GM18873 (cell line): ENCODE measurements around the gene TMEM183A.
"Not testable (repeated sequence)": the region's sequence is repeated elsewhere in the genome, so short reads cannot be mapped to it uniquely, and the experiment has no call there.

Experiments used
- ATAC-seq: cut with Tn5 transposase; IDR thresholded peaks from one replicate; pipeline ENCODE4 v1.9.1; 2021; ENCODE audit warnings: mild to moderate bottlenecking, moderate library complexity, moderate number of reproducible peaks; ENCODE audit not compliant: unreplicated experiment, low FRiP score

Gene TMEM183A

DNA sequence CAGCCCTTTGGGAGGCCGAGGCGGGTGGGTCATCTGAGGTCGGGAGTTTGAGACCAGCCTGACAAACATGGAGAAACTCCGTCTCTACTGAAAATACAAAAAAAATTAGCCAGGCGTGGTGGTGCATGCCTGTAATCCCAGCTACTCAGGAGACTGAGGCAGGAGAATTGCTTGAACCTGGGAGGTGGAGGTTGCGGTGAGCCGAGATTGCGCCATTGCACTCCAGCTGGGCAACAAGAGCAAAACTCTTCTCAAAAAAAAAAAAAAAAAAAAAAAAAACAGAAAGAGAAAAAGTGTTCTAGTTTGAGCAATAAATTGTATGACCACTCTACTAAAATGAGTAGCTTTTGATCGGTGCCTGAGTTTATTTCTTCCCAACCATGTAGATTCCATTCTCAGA lies 21.1 kb upstream of the TMEM183A start:
- not testable (repeated sequence) for ATAC-seq

DNA sequence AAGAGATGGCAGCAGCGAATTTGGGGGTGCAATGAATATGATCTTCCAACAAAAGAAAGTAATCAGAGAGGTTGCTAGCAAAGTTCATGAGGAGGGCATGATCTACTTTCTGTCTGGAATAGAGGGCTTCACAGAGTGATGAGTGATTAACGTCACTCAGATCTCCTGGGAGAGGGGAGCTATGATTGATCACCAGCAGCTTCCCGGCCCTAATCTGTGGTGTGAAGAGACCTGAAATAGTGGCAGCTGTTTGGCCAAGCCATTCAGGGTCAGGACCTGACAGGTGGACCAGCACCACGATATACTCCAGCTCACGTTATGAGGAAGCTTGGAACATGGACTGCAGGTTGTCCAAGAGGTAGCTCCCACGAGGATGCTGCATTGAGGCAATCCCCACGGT lies 19.9 kb upstream of the TMEM183A start:
- no peak for ATAC-seq

- no peak for ATAC-seq
Observed at GRCh38 chr1:202987922-202988583, 19.1 kb upstream of the TMEM183A start.

DNA sequence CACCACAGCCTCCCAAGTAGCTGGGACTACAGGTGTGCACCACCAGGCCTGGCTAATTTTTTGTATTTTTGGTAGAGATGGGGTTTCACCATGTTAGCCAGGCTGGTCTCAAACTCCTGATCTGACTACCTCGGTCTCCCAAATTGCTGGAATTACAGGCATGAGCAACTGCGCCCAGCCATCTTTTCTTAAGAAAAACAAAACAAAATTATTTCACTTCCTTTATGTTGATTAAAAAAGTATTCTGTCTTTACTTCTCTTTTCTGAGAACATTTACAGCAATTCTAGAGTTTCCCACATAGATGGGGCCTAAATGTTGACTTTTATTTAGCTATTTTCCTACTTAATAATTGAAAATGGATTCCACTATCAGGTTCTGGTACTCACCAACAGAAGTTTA lies 17.3 kb upstream of the TMEM183A start:
- no peak for ATAC-seq

DNA sequence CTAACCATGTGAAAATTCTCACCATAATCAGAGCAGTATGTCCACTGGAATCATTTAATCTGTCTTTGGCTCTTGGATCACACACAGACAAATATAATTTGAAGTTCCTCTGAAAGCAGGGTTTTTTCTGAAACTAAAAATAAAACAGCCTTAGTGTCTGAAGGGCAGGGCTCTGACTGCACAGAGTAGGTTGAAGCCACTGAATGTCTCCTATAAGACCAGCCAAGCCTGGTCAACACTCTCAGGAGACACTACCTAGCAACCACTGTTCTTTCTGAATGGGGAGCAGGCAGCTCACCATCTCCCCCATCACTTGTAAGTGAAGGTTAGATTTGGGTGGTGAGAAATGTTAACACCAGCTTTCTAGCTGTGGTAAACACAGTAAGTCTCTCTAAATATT lies 16.1 kb upstream of the TMEM183A start:
- no peak for ATAC-seq

DNA sequence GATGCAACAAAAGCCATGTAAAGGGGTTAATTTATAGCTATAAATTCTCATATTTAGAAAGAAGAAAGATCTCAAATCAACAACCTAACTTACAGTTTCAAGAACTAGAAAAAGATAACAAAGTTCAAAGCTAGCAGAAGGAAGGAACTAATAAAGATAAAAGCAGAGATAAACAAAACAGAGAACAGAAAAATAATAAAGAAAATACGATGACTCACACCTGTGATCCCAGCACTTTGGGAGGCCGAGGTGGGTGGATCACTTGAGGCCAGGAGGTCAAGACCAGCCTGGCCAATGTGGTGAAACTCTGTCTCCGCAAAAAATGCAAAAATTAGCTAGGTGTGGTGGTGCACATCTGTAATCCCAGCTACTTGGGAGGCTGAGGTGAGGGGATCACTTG lies 12.4 kb upstream of the TMEM183A start:
- no peak for ATAC-seq

DNA sequence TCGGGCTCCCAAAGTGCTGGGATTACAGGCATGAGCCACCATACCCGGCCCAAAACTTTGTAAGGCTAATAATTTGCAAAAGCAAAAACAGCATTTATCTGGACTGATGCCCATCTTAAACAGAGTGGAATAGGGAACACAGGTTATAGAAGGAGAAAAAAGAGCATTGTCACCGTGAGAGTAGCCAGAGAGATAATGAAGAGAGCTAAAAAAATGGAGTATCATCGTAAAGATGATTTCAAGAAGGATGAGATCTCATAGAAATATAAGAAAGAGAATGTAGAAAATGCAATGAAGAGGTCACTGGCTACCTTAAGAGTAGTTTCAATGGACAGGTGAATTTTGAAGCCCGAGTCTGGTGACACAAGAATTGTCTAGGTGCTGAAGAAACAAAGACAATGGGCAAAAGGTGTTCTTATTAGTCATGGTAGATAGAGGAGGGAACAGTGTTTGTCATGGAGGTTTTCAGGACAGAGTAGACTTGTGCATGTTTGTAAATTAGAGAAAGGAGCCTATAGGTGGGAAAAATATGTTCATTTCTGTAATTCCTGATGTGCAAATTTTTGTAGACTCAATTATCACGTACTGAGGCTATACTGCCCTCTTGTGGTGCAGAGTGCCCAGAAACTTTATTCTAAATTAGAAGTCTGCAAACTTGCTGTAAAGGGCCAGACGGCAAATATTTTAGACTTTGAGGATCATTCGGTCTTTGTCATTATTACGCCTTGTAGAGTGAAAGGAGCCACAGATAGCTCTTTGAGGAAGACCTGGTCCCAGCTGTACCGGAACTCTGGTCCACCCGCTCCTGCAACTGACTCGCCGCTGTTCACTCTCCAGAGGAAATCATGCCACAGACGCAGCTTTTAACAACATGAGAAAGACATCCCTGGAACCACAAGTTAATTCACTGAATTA lies 8.1 kb upstream of the TMEM183A start:
- no peak for ATAC-seq

DNA sequence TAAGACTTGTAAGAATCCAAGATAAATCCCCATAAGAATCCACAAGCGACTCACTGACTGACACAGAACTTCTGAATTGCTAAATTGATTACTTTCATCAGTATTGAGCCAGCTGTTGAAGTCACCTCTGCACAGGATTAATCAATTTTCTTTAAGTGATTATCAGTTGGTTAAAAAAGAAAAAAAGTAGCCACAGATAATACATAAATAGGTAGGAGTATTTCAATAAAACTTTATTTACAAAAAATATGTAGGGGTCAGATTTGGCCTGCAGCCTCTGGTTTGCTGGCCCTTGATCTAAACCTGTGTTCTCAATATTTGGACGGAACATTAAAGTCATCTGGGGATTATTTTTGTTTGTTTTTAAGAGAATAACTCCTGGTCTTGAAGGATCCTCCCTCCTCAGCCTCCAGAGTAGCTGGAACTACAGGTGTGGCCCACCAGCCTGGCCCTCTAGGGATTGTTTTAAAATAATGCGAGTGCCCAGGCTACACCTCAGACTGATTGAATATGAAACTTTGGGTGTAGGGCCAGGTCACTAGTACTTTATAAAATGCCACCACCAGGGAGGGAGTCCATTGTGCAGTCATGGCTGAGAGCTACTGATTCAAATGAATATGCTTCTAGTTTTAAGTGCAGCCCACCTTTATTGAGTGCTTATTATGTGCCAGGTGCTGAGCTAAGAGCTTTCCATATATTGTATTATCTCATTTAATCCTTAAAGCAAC lies 6.8 kb upstream of the TMEM183A start:
- no peak for ATAC-seq

DNA sequence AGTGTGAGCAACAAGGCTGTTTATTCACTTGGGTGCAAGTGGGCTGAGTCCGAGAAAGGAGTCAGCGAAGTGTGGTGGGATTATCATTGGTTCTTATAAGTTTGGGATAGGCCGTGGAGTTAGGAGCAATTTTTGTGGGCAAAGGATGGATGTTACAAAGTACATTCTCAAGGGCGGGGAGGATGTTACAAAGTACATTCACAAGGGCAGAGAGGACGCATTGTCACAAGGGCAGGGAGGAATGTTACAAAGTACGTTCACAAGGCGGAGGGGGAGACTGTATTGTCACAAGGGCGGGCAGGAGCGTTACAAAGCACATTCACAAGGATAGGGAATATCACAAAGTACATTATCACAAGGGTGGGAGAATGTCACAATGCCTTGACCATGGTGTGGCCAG lies 5.2 kb upstream of the TMEM183A start:
- ATAC-seq: no peak

GRCh38 chr1:203002951-203003350 lies 4.2 kb upstream of the TMEM183A start:
- no peak for ATAC-seq

DNA sequence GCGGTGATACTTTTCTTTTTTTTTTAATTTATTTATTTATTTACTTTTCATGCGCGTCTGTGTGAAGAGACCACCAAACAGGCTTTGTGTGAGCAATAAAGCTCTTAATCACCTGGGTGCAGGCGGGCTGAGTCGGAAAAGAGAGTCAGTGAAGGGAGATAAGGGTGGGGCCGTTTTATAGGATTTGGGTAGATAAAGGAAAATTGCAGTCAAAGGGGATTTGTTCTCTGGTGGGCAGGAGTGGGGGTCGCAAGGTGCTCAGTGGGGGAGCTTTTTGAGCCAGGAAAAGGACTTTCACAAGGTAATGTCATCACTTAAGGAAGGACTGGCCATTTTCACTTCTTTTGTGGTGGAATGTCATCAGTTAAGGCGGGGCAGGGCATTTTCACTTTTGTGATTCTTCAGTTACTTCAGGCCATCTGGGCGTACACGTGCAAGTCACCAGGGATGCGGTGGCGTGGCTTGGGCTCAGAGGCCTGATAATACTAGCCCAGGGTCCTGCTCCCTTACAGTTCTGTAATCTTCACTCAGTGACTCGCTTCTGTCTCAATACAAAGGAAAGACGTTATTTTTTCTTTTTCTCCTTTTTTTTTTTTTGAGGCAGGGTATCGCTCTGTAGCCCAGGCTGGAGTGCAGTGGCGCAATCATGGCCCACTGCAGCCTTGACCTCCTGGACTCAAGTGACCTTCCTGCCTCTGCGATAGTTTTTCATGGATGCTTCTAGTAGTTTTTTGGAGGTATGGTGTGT lies 1.6 kb upstream of the TMEM183A start:
- ATAC-seq: not testable (repeated sequence)

GRCh38 chr1:203009185-203009584 lies 2.0 kb downstream of the TMEM183A start:
- ATAC-seq: no peak

- ATAC-seq: no peak
Observed at GRCh38 chr1:203011582-203011981, 4.4 kb downstream of the TMEM183A start.

- ATAC-seq: no peak
Observed at GRCh38 chr1:203017061-203017460, 9.9 kb downstream of the TMEM183A start.

DNA sequence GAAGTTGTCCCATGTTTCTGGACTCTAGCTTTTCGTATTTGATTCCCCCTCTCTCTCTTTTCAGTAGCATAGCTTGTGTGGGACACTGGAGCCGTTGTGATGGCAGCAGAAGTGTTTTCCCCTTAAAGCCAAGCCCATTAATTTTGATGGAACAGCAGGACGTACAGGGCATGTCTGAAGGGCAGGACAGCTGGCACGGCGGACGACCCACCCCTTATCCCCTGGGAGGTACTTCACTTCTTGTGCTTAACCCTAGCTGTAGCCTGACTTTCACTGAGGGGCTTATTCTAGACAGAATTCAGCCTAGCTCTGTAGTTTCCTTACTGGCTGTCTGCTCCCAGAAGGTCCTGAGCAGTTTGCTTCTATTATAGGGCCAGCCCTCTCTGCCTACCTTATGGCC lies 10.5 kb downstream of the TMEM183A start:
- no peak for ATAC-seq

DNA sequence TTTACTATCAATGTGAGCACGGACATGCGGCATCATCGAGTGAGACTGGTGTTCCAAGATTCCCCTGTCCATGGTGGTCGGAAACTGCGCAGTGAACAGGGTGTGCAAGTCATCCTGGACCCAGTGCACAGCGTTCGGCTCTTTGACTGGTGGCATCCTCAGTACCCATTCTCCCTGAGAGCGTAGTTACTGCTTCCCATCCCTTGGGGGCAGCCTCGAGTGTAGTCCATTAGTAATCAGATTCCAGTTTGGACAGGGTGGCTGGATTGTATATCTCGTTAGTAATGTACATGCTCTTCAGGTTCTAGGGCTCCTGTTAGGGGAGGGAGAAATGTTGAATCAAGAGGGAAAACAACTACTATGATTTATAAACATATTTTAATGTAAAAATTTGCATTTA lies 15.7 kb downstream of the TMEM183A start:
- not testable (repeated sequence) for ATAC-seq

- ATAC-seq: no peak
Observed at GRCh38 chr1:203025686-203026030, 18.5 kb downstream of the TMEM183A start.

GRCh38 chr1:203026031-203026665 lies 19.0 kb downstream of the TMEM183A start, which contains the start of gene PPFIA4:
Gene PPFIA4 (plus strand): TSS chr1:203026491. CDS start chr1:203039009, 12,518 bp downstream.
- ATAC-seq: no peak

GRCh38 chr1:203026666-203027663 lies 19.8 kb downstream of the TMEM183A start:
- no peak for ATAC-seq
